Measurements from ENCODE around the gene SH3BP1. TPM values are rescaled to one million over a fixed set of nuclear protein-coding genes. Genes with fewer than 3 reads are reported as not detected.

Gene SH3BP1
- total and polyA plus RNA-seq, 4 donors = 14.8 to 20.2 (median 18.0) TPM

DNA sequence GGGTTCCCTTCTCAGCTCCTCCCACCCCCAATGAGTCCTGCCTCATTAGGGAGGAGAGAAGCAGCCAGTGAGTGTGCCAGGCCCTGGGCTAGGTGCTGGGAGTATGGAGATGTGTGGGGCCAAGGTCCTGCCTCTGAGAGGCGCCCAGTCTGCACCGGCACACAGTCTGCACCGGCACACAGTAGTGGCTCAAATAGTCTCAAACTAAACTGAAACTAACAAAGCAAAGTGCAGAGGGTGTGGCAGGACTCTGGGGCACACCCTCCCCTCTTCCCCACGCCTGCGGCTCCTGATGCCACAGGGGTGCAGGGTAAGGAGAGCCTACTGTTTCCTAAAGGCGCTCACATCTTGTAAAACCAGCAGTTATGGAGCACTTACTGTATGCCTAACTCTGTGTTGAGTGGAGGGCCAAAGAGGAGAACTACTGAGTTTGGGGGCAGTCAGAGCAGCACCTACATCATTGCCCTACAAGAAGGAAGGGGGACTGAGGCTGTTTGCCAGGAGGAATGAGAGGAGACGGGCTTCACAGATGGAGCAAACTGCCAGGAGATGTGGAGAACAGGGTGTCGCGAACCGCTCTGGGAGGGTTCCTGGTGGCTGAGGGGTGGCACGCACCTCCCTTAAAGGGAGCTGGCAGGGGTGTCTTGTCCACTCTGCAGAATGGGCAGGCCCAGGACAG, 939 bp upstream of the SH3BP1 start:
- Histone ChIP-seq H3K27ac (ENCODE audit: low read depth in 1 of 2, low read length in 1 of 2) (peak overlapping the region in 1 of 2 donors; percentile 57), H3K27me3 (ENCODE audit: control insufficient read depth in 3 of 3, insufficient read depth in 3 of 3, low read length in 2 of 3) (no peaks in the 10 kb centered on the region), H3K4me3 (no peak overlapping the region), H3K9ac (ENCODE audit: insufficient read depth in 1 of 2, low read length in 2 of 2) (peak overlapping the region in 1 of 2 donors; percentile 11), H3K4me1 (ENCODE audit: control insufficient read depth in 5 of 5, insufficient read depth in 5 of 5, low read length in 5 of 5) (peaks cover 7 to 70% (median 31%) of the 10 kb centered on the region in 5 donors), H3K9me3 (ENCODE audit: control insufficient read depth in 4 of 4, insufficient read depth in 3 of 4, low read length in 3 of 4) (no peaks in the 10 kb centered on the region), H3K36me3 (ENCODE audit: control insufficient read depth in 4 of 4, insufficient read depth in 4 of 4, low read length in 4 of 4) (peaks cover 0 to 5% (median under 1%) of the 10 kb centered on the region in 4 donors)
- ATAC-seq (ENCODE audit: insufficient read depth, low FRiP score) (no peak), DNase-seq (no peak)
- WGBS, 2 donors = 41 to 47% methylated on average over 11 of the region's 11 CpGs
- TF ChIP-seq, protein P1, sequence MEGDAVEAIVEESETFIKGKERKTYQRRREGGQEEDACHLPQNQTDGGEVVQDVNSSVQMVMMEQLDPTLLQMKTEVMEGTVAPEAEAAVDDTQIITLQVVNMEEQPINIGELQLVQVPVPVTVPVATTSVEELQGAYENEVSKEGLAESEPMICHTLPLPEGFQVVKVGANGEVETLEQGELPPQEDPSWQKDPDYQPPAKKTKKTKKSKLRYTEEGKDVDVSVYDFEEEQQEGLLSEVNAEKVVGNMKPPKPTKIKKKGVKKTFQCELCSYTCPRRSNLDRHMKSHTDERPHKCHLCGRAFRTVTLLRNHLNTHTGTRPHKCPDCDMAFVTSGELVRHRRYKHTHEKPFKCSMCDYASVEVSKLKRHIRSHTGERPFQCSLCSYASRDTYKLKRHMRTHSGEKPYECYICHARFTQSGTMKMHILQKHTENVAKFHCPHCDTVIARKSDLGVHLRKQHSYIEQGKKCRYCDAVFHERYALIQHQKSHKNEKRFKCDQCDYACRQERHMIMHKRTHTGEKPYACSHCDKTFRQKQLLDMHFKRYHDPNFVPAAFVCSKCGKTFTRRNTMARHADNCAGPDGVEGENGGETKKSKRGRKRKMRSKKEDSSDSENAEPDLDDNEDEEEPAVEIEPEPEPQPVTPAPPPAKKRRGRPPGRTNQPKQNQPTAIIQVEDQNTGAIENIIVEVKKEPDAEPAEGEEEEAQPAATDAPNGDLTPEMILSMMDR (IDR thresholded peaks at IDR 0.05; ENCODE audit: control extremely low read depth, extremely low read depth) = no peak

DNA sequence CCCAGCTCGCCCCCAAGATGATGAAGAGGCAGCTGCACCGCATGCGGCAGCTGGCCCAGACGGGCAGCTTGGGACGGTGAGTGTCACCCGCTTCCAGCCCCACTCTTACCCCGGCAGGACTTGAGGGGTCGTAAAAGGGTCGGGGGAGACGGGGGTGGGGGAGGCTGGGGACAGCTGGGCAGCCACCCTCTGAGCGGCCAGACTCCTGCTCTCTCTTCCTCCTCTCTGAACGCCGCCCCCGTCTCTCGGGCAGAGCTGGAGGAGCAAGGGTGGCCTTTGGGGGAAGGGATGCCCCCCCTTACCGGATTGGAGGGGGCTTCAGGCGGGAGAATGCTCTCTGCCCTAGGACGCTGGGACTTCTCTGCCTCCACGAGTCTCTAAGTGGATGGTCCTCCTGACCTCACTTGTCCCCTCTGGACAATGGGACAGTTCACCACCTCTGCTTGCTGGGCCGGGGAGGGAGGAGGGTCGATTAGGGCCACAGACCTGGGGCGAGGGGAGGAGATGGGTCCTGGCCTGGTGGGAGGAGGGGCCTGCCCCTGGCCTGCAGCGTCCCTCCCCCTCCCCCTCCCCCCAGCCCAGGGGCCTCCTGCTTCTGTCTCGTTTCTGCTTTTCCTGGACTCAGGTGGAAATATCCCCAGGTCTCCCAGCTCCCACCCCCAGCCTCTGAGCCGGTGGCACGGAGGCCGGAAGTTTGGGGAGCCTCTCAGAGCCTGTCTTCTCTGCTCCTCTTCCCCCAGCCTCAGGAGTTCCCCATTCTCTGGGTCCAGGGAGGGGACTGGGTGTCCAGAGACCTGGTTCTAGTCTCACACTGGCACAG, 512 bp downstream of the SH3BP1 start:
- TF ChIP-seq, protein P1 (IDR thresholded peaks at IDR 0.05; ENCODE audit: control extremely low read depth, extremely low read depth) = no peak
- Histone ChIP-seq H3K27ac (ENCODE audit: low read depth in 1 of 2, low read length in 1 of 2) (peak overlapping the region in 1 of 2 donors; percentile 48), H3K27me3 (ENCODE audit: control insufficient read depth in 3 of 3, insufficient read depth in 3 of 3, low read length in 2 of 3) (no peaks in the 10 kb centered on the region), H3K9me3 (ENCODE audit: control insufficient read depth in 4 of 4, insufficient read depth in 3 of 4, low read length in 3 of 4) (no peaks in the 10 kb centered on the region), H3K4me1 (ENCODE audit: control insufficient read depth in 5 of 5, insufficient read depth in 5 of 5, low read length in 5 of 5) (peaks cover 0 to 59% (median 25%) of the 10 kb centered on the region in 5 donors), H3K4me3 (peak overlapping the region; percentile 14), H3K36me3 (ENCODE audit: control insufficient read depth in 4 of 4, insufficient read depth in 4 of 4, low read length in 4 of 4) (peaks cover 0 to 18% (median 8%) of the 10 kb centered on the region in 4 donors), H3K9ac (ENCODE audit: insufficient read depth in 1 of 2, low read length in 2 of 2) (peak overlapping the region in 1 of 2 donors; percentile 67)
- WGBS, 2 donors = 3 to 5% methylated on average over 12 to 26 of the region's 27 CpGs
- DNase-seq (no peak), ATAC-seq (ENCODE audit: insufficient read depth, low FRiP score) (no peak)

DNA sequence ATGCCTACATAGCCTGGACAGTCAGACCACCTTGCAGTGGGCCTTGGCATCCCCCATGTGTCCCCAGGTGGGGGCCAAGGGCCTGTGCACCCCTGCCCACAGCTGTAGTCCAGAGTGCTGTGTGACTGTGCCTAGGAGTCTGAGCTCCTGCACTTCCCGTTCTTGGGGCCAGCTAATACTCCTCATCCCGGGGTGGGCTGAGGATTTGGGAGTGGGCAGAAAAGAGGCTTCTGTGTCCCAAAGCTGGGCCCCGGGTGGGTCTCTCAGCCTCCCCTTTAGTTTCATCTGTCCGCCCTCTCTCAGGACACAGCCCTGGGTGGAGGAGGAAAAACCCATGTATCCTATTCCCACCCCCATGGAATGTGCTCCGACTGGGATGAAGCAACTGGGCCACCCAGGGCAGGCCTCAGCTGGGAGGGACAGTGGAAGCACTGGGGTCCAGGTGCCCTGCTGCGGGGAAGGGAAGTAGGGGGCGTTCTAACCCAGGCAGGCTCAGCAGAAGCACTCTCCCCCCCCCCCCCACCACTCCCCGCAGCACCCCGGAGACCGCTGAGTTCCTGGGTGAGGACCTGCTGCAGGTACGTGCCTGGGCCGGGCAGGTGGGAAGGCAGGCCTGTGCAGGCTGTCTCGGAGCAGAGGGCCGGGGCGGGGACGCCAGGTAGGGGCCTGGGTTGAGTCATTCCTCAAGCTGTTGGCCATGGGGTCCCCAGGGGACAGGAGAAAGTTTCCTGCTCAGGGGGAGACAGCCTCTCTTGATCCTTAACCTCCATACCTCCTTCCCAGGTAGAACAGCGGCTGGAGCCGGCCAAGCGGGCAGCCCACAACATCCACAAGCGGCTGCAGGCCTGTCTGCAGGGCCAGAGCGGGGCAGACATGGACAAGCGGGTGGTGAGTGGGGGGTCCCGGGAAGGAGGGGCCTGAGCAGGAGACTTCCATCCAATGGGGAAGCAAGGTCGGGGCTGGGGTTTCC, 1.4 kb downstream of the SH3BP1 start:
- Histone ChIP-seq H3K4me3 (no peak overlapping the region), H3K9ac (ENCODE audit: insufficient read depth in 1 of 2, low read length in 2 of 2) (no peak overlapping the region), H3K27ac (ENCODE audit: low read depth in 1 of 2, low read length in 1 of 2) (no peak overlapping the region), H3K27me3 (ENCODE audit: control insufficient read depth in 3 of 3, insufficient read depth in 3 of 3, low read length in 2 of 3) (no peaks in the 10 kb centered on the region), H3K4me1 (ENCODE audit: control insufficient read depth in 5 of 5, insufficient read depth in 5 of 5, low read length in 5 of 5) (peaks cover 0 to 50% (median 24%) of the 10 kb centered on the region in 5 donors), H3K9me3 (ENCODE audit: control insufficient read depth in 4 of 4, insufficient read depth in 3 of 4, low read length in 3 of 4) (no peaks in the 10 kb centered on the region), H3K36me3 (ENCODE audit: control insufficient read depth in 4 of 4, insufficient read depth in 4 of 4, low read length in 4 of 4) (peaks cover 0 to 27% (median 11%) of the 10 kb centered on the region in 4 donors)
- DNase-seq (no peak), ATAC-seq (ENCODE audit: insufficient read depth, low FRiP score) (no peak)
- TF ChIP-seq, protein P1 (IDR thresholded peaks at IDR 0.05; ENCODE audit: control extremely low read depth, extremely low read depth) = no peak
- WGBS, 2 donors = 72 to 75% methylated on average over 15 to 24 of the region's 24 CpGs

Measured in lung (tissue), 12 donors.